Measurements from ENCODE around the gene F7. TPM values are rescaled to one million over a fixed set of nuclear protein-coding genes. Genes with fewer than 3 reads are reported as not detected.

The F7 gene
- total RNA-seq, 1 experiment from 2014 or later, result 52.4 TPM

DNA sequence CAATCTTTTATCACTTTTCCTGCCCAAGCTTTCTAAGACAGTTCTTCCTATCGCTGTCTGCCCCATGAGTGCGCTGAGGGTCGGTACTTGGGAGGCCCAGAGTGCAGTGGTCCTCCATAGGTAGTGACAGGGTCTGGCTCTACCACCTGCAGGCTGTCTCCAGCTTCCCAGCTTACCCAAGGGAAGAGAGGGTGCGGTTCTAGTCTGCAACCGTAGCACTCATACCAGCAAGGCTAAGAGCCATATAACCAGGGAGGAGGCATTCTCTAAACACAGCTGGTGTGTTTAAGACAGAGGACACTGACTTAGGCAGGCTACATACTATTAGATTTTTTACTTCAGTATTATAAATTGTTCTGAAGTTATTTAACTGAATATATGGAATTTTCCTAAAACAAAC is 61.1 kb downstream of the F7 start:
- H3K9me3 Mint-ChIP-seq (ENCODE audit: unreplicated experiment), result no peaks in the 10 kb centered on the region
- no peak overlapping the region for H3K4me3 Mint-ChIP-seq (ENCODE audit: unreplicated experiment)
- H3K27ac Mint-ChIP-seq (ENCODE audit: unreplicated experiment), result no peak overlapping the region
- Histone ChIP-seq H3K9me3 (no peaks in the 10 kb centered on the region), H3K36me3 (ENCODE audit: control insufficient read depth, insufficient read depth, low read length) (no peaks in the 10 kb centered on the region; the same call in 1 of the 2 replicates), H3K27me3 (replicated peaks; ENCODE audit: control insufficient read depth, insufficient read depth, low read length) (no peaks in the 10 kb centered on the region), H3K4me1 (peaks cover 14% of the 10 kb centered on the region), H3K4me3 (ENCODE audit: low read depth, low read length) (no peak overlapping the region)
- intact Hi-C loops (cut with micrococcal nuclease; ENCODE audit: unreplicated experiment), result no loop called here
- peaks cover 8% of the 10 kb centered on the region for H3K27me3 Mint-ChIP-seq (ENCODE audit: insufficient read depth, unreplicated experiment)
- POLR2A ChIA-PET, result no interaction called here
- CTCF ChIA-PET, result no interaction called here
- no TSS peak for BruUV-seq (replicated peaks)
- peaks cover 30% of the 10 kb centered on the region for H3K36me3 Mint-ChIP-seq (ENCODE audit: insufficient read depth, unreplicated experiment)
- TF ChIP-seq, protein P1, sequence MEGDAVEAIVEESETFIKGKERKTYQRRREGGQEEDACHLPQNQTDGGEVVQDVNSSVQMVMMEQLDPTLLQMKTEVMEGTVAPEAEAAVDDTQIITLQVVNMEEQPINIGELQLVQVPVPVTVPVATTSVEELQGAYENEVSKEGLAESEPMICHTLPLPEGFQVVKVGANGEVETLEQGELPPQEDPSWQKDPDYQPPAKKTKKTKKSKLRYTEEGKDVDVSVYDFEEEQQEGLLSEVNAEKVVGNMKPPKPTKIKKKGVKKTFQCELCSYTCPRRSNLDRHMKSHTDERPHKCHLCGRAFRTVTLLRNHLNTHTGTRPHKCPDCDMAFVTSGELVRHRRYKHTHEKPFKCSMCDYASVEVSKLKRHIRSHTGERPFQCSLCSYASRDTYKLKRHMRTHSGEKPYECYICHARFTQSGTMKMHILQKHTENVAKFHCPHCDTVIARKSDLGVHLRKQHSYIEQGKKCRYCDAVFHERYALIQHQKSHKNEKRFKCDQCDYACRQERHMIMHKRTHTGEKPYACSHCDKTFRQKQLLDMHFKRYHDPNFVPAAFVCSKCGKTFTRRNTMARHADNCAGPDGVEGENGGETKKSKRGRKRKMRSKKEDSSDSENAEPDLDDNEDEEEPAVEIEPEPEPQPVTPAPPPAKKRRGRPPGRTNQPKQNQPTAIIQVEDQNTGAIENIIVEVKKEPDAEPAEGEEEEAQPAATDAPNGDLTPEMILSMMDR (IDR thresholded peaks at IDR 0.05; ENCODE audit: insufficient read depth in 1 of 2, low read depth in 1 of 2, low read length in 1 of 2, severe bottlenecking in 1 of 2, unreplicated experiment in 1 of 2), result no peak
- H3K4me1 Mint-ChIP-seq (ENCODE audit: low read depth, unreplicated experiment), result peaks cover 13% of the 10 kb centered on the region
- no peak for DNase-seq

DNA sequence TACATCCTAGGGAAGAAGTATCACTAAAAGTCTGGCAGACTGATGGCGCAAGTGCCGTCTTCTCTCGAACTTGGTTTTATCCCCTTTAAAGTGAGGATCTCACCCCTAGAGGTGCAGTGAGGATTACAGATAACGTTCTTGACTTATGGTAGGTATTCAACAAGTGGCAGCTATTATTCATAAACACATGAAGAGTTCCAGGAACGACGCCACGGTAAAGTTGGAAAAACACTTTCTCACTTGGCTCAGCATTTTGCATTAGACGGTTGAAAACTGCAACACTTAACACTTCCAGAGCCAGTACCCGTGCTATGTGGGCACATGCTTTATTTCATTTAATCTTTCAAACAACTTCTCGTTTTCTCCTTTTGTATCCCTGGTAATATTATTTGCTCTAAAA is 61.6 kb downstream of the F7 start:
- H3K4me1 Mint-ChIP-seq (ENCODE audit: low read depth, unreplicated experiment), result peaks cover 13% of the 10 kb centered on the region

DNA sequence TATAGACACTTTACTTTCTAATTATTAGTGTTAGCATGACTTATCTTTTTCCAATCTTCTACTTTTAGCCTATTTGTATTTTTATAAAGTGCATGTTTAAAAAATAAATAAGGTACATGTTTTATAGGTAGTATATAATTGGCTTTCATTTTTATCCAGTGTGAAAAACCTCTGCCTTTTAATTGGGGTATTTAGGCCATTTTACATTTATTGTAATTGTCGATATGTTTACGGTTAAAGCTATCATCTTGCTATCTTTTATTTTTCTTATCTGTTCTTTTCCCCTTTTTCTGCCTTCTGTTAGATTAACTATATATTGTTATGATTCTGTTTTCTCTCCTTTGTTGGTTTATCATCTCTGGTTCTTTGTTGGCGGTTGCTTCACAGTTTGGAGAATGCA is 62.0 kb downstream of the F7 start:
- H3K27ac Mint-ChIP-seq (ENCODE audit: unreplicated experiment), result no peak overlapping the region
- Histone ChIP-seq H3K36me3 (ENCODE audit: control insufficient read depth, insufficient read depth, low read length) (no peaks in the 10 kb centered on the region; the same call in 1 of the 2 replicates), H3K4me1 (peaks cover 14% of the 10 kb centered on the region), H3K9me3 (no peaks in the 10 kb centered on the region), H3K4me3 (ENCODE audit: low read depth, low read length) (no peak overlapping the region), H3K27me3 (replicated peaks; ENCODE audit: control insufficient read depth, insufficient read depth, low read length) (no peaks in the 10 kb centered on the region)
- DNase-seq, result no peak
- peaks cover 35% of the 10 kb centered on the region for H3K36me3 Mint-ChIP-seq (ENCODE audit: insufficient read depth, unreplicated experiment)
- H3K4me3 Mint-ChIP-seq (ENCODE audit: unreplicated experiment), result no peak overlapping the region
- TF ChIP-seq, protein P1 (IDR thresholded peaks at IDR 0.05; ENCODE audit: insufficient read depth in 1 of 2, low read depth in 1 of 2, low read length in 1 of 2, severe bottlenecking in 1 of 2, unreplicated experiment in 1 of 2), result no peak
- BruUV-seq (replicated peaks), result no TSS peak
- CTCF ChIA-PET, result interaction anchor here (0.6 kb wide), 1 partner anchor 223 kb away, joined by 6 read pairs; no protein-coding TSS in a partner anchor
- H3K4me1 Mint-ChIP-seq (ENCODE audit: low read depth, unreplicated experiment), result peaks cover 13% of the 10 kb centered on the region
- intact Hi-C loops (cut with micrococcal nuclease; ENCODE audit: unreplicated experiment), result no loop called here
- no peaks in the 10 kb centered on the region for H3K9me3 Mint-ChIP-seq (ENCODE audit: unreplicated experiment)
- peaks cover 7% of the 10 kb centered on the region for H3K27me3 Mint-ChIP-seq (ENCODE audit: insufficient read depth, unreplicated experiment)
- POLR2A ChIA-PET, result no interaction called here

More for the DNA sequence above, 61.6 kb downstream of the F7 start:
- Histone ChIP-seq H3K4me3 (ENCODE audit: low read depth, low read length) (no peak overlapping the region), H3K4me1 (peaks cover 14% of the 10 kb centered on the region), H3K36me3 (ENCODE audit: control insufficient read depth, insufficient read depth, low read length) (no peaks in the 10 kb centered on the region; the same call in 1 of the 2 replicates), H3K27me3 (replicated peaks; ENCODE audit: control insufficient read depth, insufficient read depth, low read length) (no peaks in the 10 kb centered on the region), H3K9me3 (no peaks in the 10 kb centered on the region)
- intact Hi-C loops (cut with micrococcal nuclease; ENCODE audit: unreplicated experiment), result no loop called here
- H3K36me3 Mint-ChIP-seq (ENCODE audit: insufficient read depth, unreplicated experiment), result peaks cover 35% of the 10 kb centered on the region
- CTCF ChIA-PET, result interaction anchor here (0.6 kb wide), 1 partner anchor 222 kb away, joined by 6 read pairs; no protein-coding TSS in a partner anchor
- TF ChIP-seq, protein P1 (IDR thresholded peaks at IDR 0.05; ENCODE audit: insufficient read depth in 1 of 2, low read depth in 1 of 2, low read length in 1 of 2, severe bottlenecking in 1 of 2, unreplicated experiment in 1 of 2), result no peak
- H3K27ac Mint-ChIP-seq (ENCODE audit: unreplicated experiment), result no peak overlapping the region
- BruUV-seq (replicated peaks), result no TSS peak
- H3K9me3 Mint-ChIP-seq (ENCODE audit: unreplicated experiment), result no peaks in the 10 kb centered on the region
- no peak overlapping the region for H3K4me3 Mint-ChIP-seq (ENCODE audit: unreplicated experiment)
- no peak for DNase-seq
- H3K27me3 Mint-ChIP-seq (ENCODE audit: insufficient read depth, unreplicated experiment), result peaks cover 8% of the 10 kb centered on the region
- POLR2A ChIA-PET, result no interaction called here

All from Caco-2 (cell line).